22Rv1 (cell line): ENCODE measurements around the gene HLA-DOA.

Source experiments
- H3K27ac ChIP-seq: fragments of 450-650 bp; 2 replicates; pipeline ENCODE4 v1.5.1; 2017
- ZFX ChIP-seq: fragments of 450-650 bp; IDR thresholded peaks from 2 replicates; pipeline ENCODE4 v1.6.1; 2017; ENCODE audit warnings: antibody characterized with exemption, borderline replicate concordance
- TF ChIP-seq, protein P1 (sequence below): fragments of 450-650 bp; IDR thresholded peaks from 2 replicates; pipeline ENCODE4 v1.5.1; 2017; ENCODE audit warnings: mild to moderate bottlenecking

Gene HLA-DOA

DNA sequence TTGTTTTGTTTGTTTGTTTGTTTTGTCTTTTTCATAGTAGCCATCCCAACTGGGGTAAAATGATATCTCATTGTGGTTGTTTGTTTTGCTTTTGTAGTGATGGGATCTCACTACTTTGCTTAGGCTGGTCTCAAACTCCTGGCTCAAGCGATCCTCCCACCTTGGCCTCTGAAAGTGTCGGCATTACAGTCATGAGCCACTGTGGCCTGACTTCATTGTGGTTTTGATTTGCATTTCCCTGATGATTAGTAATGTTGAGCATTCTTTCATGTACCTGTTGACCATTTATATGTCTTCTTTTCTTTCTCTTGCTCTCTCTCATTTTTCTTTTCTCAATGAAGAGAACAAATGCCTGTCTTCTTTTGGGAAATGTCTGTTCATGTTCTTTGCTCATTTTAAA, 30.8 kb upstream of the HLA-DOA start:
- TF ChIP-seq, protein P1, sequence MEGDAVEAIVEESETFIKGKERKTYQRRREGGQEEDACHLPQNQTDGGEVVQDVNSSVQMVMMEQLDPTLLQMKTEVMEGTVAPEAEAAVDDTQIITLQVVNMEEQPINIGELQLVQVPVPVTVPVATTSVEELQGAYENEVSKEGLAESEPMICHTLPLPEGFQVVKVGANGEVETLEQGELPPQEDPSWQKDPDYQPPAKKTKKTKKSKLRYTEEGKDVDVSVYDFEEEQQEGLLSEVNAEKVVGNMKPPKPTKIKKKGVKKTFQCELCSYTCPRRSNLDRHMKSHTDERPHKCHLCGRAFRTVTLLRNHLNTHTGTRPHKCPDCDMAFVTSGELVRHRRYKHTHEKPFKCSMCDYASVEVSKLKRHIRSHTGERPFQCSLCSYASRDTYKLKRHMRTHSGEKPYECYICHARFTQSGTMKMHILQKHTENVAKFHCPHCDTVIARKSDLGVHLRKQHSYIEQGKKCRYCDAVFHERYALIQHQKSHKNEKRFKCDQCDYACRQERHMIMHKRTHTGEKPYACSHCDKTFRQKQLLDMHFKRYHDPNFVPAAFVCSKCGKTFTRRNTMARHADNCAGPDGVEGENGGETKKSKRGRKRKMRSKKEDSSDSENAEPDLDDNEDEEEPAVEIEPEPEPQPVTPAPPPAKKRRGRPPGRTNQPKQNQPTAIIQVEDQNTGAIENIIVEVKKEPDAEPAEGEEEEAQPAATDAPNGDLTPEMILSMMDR, result no peak
- no peak for TF ChIP-seq ZFX
- H3K27ac ChIP-seq, result no peak overlapping the region

DNA sequence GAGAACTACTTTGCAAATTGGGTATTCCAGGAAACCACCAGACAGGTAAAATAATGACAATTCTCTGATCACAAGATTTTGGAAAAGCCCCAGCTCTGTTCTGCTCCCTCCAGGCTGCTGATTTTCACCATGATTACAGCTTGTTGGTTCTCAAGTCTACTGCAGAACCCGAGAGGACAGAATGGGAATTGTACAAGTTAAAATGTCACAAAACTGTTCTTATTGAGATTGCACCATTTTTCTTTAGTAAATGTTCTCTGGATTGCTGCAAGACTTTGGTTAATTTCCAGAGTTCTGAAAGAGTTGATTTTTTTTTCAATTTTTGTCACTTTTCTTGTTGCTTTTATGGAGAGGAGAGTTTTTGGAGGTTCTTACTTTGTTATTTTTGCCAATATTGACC, 27.1 kb upstream of the HLA-DOA start:
- H3K27ac ChIP-seq, result no peak overlapping the region
- TF ChIP-seq, protein P1, result no peak
- no peak for TF ChIP-seq ZFX

- TF ChIP-seq, protein P1, result no peak
- TF ChIP-seq ZFX, result no peak
- no peak overlapping the region for H3K27ac ChIP-seq
Observed at GRCh38 chr6:33034554-33034953, 25.2 kb upstream of the HLA-DOA start.

- TF ChIP-seq, protein P1, result no peak
- no peak overlapping the region for H3K27ac ChIP-seq
Observed at GRCh38 chr6:33030245-33030644, 20.9 kb upstream of the HLA-DOA start.

DNA sequence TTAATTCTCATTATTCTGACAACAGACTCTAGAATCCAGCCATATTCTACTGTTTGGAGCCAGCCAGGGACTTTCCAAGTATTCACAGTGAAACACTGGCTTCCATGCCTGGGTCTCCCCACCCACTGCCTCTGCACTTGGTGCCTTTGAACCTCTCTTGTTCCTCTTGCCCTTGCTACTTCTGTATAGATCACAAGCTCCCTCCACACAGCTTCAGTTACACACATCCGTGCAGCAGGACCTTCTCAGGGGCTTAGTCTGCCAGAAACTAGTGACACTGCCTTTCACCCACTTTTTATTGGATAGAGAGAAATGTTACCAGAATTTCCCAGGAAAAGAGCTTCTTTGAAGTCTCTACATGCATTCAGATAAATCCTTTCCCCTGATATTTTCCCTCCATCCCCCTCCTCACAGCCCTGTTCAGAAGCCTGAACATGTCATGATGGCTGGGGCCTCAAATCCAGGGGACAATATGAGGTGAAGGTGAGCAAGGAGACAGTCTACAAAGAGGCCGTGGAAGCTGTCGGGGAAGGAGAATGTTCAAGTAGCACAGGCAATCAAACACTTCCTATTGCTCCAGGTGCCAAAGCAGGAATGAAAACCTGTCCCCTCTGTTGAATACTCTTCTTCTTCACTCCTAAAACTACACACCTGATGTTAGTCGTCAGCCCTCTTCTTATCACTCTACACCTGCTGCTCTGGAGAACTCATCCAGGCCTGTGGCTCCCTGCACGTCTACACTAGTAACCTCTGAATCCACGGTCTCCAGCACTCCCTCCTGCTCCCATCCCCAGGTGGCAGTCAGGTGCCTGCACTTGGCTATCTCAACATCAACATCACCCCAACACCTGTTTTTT, 20.2 kb upstream of the HLA-DOA start:
- TF ChIP-seq ZFX, result no peak
- TF ChIP-seq, protein P1, result no peak
- H3K27ac ChIP-seq, result no peak overlapping the region

- H3K27ac ChIP-seq, result no peak overlapping the region
- TF ChIP-seq, protein P1, result no peak
- no peak for TF ChIP-seq ZFX
Observed at GRCh38 chr6:33028220-33028849, 18.9 kb upstream of the HLA-DOA start.

GRCh38 chr6:33024521-33024920, 15.1 kb upstream of the HLA-DOA start:
- TF ChIP-seq, protein P1, result no peak
- no peak for TF ChIP-seq ZFX
- H3K27ac ChIP-seq, result no peak overlapping the region
